Activated CD4-positive, CD25-positive, alpha-beta regulatory T cell (primary cell): ENCODE measurements around the gene VAMP8.
"Not testable (repeated sequence)": the region's sequence is repeated elsewhere in the genome, so short reads cannot be mapped to it uniquely, and the experiment has no call there.

Experiments used
- DNase-seq, 4 experiments: peaks; one replicate each; lab custom pipeline; 2025; lab: John Stamatoyannopoulos, UW

Gene VAMP8

GRCh38 chr2:85547089-85547858 lies 30.1 kb upstream of the VAMP8 start:
- no peak for DNase-seq

GRCh38 chr2:85547859-85548607 lies 29.4 kb upstream of the VAMP8 start:
- no peak for DNase-seq

- no peak for DNase-seq
Measured at GRCh38 chr2:85548608-85548900, 28.8 kb upstream of the VAMP8 start.

- no peak for DNase-seq
Measured at GRCh38 chr2:85549095-85549494, 28.3 kb upstream of the VAMP8 start.

GRCh38 chr2:85549826-85550225 lies 27.6 kb upstream of the VAMP8 start:
- DNase-seq, result no peak

- no peak for DNase-seq
Measured at GRCh38 chr2:85550486-85550885, 26.9 kb upstream of the VAMP8 start.

GRCh38 chr2:85551698-85552678 lies 25.4 kb upstream of the VAMP8 start:
- DNase-seq, result peak; percentile 74 to 84 (median 74)

GRCh38 chr2:85553184-85553583 lies 24.2 kb upstream of the VAMP8 start:
- no peak for DNase-seq

- DNase-seq, result no peak
Measured at GRCh38 chr2:85554980-85555612, 22.3 kb upstream of the VAMP8 start.

GRCh38 chr2:85557130-85557529 lies 20.3 kb upstream of the VAMP8 start:
- no peak for DNase-seq

GRCh38 chr2:85558160-85558559 lies 19.2 kb upstream of the VAMP8 start:
- no peak for DNase-seq

GRCh38 chr2:85560403-85560726 lies 17.0 kb upstream of the VAMP8 start:
- not testable (repeated sequence) for DNase-seq

- no peak for DNase-seq
Measured at GRCh38 chr2:85560812-85561279, 16.5 kb upstream of the VAMP8 start.

GRCh38 chr2:85561280-85562212 lies 15.8 kb upstream of the VAMP8 start, which contains the start of gene GGCX:
Gene GGCX (minus strand): TSS chr2:85561493. CDS start chr2:85561428, 65 bp downstream.
- DNase-seq, result peak; percentile 80 to 92 (median 90)

GRCh38 chr2:85564144-85564563 lies 13.2 kb upstream of the VAMP8 start:
- no peak for DNase-seq

- no peak for DNase-seq
Measured at GRCh38 chr2:85566265-85566664, 11.1 kb upstream of the VAMP8 start.

- no peak for DNase-seq
Measured at GRCh38 chr2:85575739-85576138, 1.6 kb upstream of the VAMP8 start.

GRCh38 chr2:85577063-85577385 lies 362 bp upstream of the VAMP8 start:
- no peak for DNase-seq

- DNase-seq, result no peak
Measured at GRCh38 chr2:85578243-85579180, 1.1 kb downstream of the VAMP8 start.
